Large intestine (tissue), 3 donors: ENCODE measurements around the gene STAT5A. TPM values are rescaled to one million over a fixed set of nuclear protein-coding genes. Genes with fewer than 3 reads are reported as not detected.

ENCODE experiments used
- DNase-seq, 2 donors: peaks; one replicate each; pipeline versions ENCODE4 v3.0.0 to v3.0.0-alpha.2; 2013
- H3K27ac ChIP-seq: one replicate; pipeline ENCODE4 v1.5.1; 2013; ENCODE audit warnings: low read length
- H3K27me3 ChIP-seq: 2 replicates; pipeline ENCODE4 v1.6.1; 2013; ENCODE audit warnings: low read length; ENCODE audit not compliant: control insufficient read depth, insufficient read depth
- H3K36me3 ChIP-seq: 2 replicates; pipeline ENCODE4 v1.6.1; 2013; ENCODE audit warnings: low read length; ENCODE audit not compliant: control insufficient read depth, insufficient read depth
- H3K4me1 ChIP-seq: one replicate; pipeline ENCODE4 v1.6.1; 2013; ENCODE audit warnings: low read length; ENCODE audit not compliant: control insufficient read depth, insufficient read depth
- H3K4me3 ChIP-seq: one replicate; pipeline ENCODE4 v1.5.1; 2013; ENCODE audit warnings: low read length
- H3K9me3 ChIP-seq: one replicate; pipeline ENCODE4 v1.6.1; 2013; ENCODE audit warnings: mild to moderate bottlenecking, low read depth, low read length, moderate library complexity; ENCODE audit not compliant: control insufficient read depth
- WGBS: methylation state at CpG from one replicate; pipeline ENCODE4 v1.1.5; 2013; ENCODE audit warnings: low lambda C conversion rate; ENCODE audit not compliant: insufficient coverage; 5-methylcytosine and 5-hydroxymethylcytosine counted together
- polyA plus RNA-seq: library from polyadenylated mRNA; unstranded; fragments of 120-200 nt; gene quantifications from one replicate; pipeline ENCODE4 v1.2.1, GENCODE V29; 2013

STAT5A gene
- polyA plus RNA-seq, 1 donor: 14.2 TPM

GRCh38 chr17:42266918-42267766, 21.2 kb upstream of the STAT5A start:
- no CpG with 5 or more reads among the region's 9 CpGs for WGBS
- H3K4me3 ChIP-seq: no peak overlapping the region
- peak in 1 of 2 donors; percentile 23 for DNase-seq
- H3K4me1 ChIP-seq: no peaks in the 10 kb centered on the region
- no peaks in the 10 kb centered on the region for H3K27me3 ChIP-seq
- H3K27ac ChIP-seq: no peak overlapping the region
- H3K9me3 ChIP-seq: no peaks in the 10 kb centered on the region
- no peaks in the 10 kb centered on the region for H3K36me3 ChIP-seq

- Histone ChIP-seq H3K4me1 (no peaks in the 10 kb centered on the region), H3K4me3 (no peak overlapping the region), H3K9me3 (no peaks in the 10 kb centered on the region), H3K36me3 (no peaks in the 10 kb centered on the region), H3K27me3 (no peaks in the 10 kb centered on the region), H3K27ac (no peak overlapping the region)
- 93% methylated on average over 2 of the region's 5 CpGs for WGBS
- DNase-seq: no peak
Measured at GRCh38 chr17:42268236-42268635, 20.1 kb upstream of the STAT5A start.

GRCh38 chr17:42270170-42270535, 18.1 kb upstream of the STAT5A start:
- no peaks in the 10 kb centered on the region for H3K27me3 ChIP-seq
- no peak overlapping the region for H3K4me3 ChIP-seq
- WGBS: 81% methylated on average over 2 of the region's 4 CpGs
- no peaks in the 10 kb centered on the region for H3K9me3 ChIP-seq
- no peak for DNase-seq
- no peak overlapping the region for H3K27ac ChIP-seq
- no peaks in the 10 kb centered on the region for H3K36me3 ChIP-seq
- peaks cover 8% of the 10 kb centered on the region for H3K4me1 ChIP-seq

GRCh38 chr17:42270596-42270995, 17.7 kb upstream of the STAT5A start:
- Histone ChIP-seq H3K36me3 (no peaks in the 10 kb centered on the region), H3K27me3 (no peaks in the 10 kb centered on the region), H3K4me1 (peaks cover 8% of the 10 kb centered on the region), H3K27ac (no peak overlapping the region), H3K4me3 (no peak overlapping the region), H3K9me3 (no peaks in the 10 kb centered on the region)
- whole genome bisulfite sequencing: 80% methylated on average over 1 of the region's 6 CpGs
- no peak for DNase-seq

GRCh38 chr17:42271006-42271778, 17.1 kb upstream of the STAT5A start:
- no CpG with 5 or more reads among the region's 3 CpGs for WGBS
- Histone ChIP-seq H3K4me3 (no peak overlapping the region), H3K4me1 (peaks cover 8% of the 10 kb centered on the region), H3K36me3 (no peaks in the 10 kb centered on the region), H3K27me3 (no peaks in the 10 kb centered on the region), H3K9me3 (no peaks in the 10 kb centered on the region), H3K27ac (no peak overlapping the region)
- DNase-seq: no peak

GRCh38 chr17:42271779-42272035, 16.6 kb upstream of the STAT5A start:
- DNase-seq: no peak
- H3K36me3 ChIP-seq: no peaks in the 10 kb centered on the region
- H3K9me3 ChIP-seq: no peaks in the 10 kb centered on the region
- H3K27me3 ChIP-seq: no peaks in the 10 kb centered on the region
- H3K27ac ChIP-seq: no peak overlapping the region
- peaks cover 9% of the 10 kb centered on the region for H3K4me1 ChIP-seq
- no peak overlapping the region for H3K4me3 ChIP-seq

- DNase-seq: no peak
- H3K9me3 ChIP-seq: no peaks in the 10 kb centered on the region
- no peaks in the 10 kb centered on the region for H3K36me3 ChIP-seq
- H3K4me3 ChIP-seq: no peak overlapping the region
- no peak overlapping the region for H3K27ac ChIP-seq
- peaks cover 16% of the 10 kb centered on the region for H3K4me1 ChIP-seq
- 73% methylated on average over 3 of the region's 7 CpGs for WGBS
- no peaks in the 10 kb centered on the region for H3K27me3 ChIP-seq
Measured at GRCh38 chr17:42272162-42272907, 16.0 kb upstream of the STAT5A start.

- no peaks in the 10 kb centered on the region for H3K9me3 ChIP-seq
Measured at GRCh38 chr17:42273474-42274252, 14.6 kb upstream of the STAT5A start.

GRCh38 chr17:42274253-42274542, 14.1 kb upstream of the STAT5A start:
- Histone ChIP-seq H3K4me3 (no peak overlapping the region), H3K36me3 (no peaks in the 10 kb centered on the region), H3K27ac (no peak overlapping the region), H3K4me1 (peaks cover 17% of the 10 kb centered on the region), H3K27me3 (no peaks in the 10 kb centered on the region), H3K9me3 (no peaks in the 10 kb centered on the region)
- no peak for DNase-seq
- WGBS: 20% methylated on average over 1 of the region's 3 CpGs

More at GRCh38 chr17:42273474-42274252, 14.6 kb upstream of the STAT5A start:
- Histone ChIP-seq H3K4me1 (peaks cover 17% of the 10 kb centered on the region), H3K36me3 (no peaks in the 10 kb centered on the region), H3K27me3 (no peaks in the 10 kb centered on the region), H3K4me3 (no peak overlapping the region), H3K27ac (no peak overlapping the region)
- WGBS: 53% methylated on average over 5 of the region's 7 CpGs
- DNase-seq: no peak
